ENCODE data around the gene PIP5K1C. TPM values are rescaled to one million over a fixed set of nuclear protein-coding genes. Genes with fewer than 3 reads are reported as not detected.
"Not testable (repeated sequence)": the region's sequence is repeated elsewhere in the genome, so short reads cannot be mapped to it uniquely, and the experiment has no call there.

PIP5K1C gene
- total and polyA plus RNA-seq, 9 donors, result 6.0 to 41.7 (median 30.8) TPM

DNA sequence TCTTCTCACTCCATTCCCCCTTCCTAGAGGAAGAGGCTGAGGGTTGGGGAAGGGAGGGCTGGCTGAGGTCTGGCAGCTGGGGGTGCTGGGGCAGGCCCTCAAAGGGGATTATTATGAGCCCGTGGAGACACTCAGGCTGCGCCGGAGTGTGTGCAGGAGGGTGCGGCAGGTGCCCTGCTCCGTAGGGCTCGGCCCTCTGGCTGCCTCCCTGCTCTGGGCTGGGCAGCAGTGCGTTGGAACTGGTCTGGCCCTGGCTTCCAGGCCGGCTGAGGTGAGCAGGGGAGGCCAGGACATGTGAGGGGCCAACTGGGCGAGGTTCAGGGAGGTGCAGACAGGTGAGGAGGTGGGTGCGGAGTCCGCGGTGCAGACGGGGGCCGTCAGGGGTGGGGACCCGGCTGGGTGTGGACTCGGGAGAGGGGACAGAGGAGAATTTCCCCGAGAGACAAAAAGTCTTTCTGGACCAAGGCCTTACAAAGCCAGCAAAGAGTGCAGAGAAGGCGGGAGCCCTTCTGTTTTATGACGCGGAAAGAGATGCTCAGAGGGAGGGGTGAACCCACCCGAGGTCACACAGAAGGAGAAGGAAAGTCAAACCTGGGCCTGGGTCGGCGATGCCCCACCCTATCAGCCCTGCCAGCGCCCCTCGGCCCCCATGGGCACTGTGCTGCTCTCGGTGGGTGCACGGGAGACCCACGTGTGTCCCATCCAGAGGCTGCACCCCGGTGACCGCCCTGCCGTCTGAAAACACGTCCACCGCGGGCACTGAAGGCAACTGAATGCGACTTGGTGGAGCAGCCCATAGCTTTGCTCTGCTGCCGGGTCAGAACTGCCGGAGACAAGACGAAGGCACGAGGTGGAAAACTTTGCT is 31.0 kb downstream of the PIP5K1C start:
- TF ChIP-seq EP300 (IDR thresholded peaks at IDR 0.05) (no peak), POLR2A (IDR thresholded peaks at IDR 0.05) (no peak)
- TF ChIP-seq, protein P1, sequence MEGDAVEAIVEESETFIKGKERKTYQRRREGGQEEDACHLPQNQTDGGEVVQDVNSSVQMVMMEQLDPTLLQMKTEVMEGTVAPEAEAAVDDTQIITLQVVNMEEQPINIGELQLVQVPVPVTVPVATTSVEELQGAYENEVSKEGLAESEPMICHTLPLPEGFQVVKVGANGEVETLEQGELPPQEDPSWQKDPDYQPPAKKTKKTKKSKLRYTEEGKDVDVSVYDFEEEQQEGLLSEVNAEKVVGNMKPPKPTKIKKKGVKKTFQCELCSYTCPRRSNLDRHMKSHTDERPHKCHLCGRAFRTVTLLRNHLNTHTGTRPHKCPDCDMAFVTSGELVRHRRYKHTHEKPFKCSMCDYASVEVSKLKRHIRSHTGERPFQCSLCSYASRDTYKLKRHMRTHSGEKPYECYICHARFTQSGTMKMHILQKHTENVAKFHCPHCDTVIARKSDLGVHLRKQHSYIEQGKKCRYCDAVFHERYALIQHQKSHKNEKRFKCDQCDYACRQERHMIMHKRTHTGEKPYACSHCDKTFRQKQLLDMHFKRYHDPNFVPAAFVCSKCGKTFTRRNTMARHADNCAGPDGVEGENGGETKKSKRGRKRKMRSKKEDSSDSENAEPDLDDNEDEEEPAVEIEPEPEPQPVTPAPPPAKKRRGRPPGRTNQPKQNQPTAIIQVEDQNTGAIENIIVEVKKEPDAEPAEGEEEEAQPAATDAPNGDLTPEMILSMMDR (IDR thresholded peaks at IDR 0.05), result no peak
- Histone ChIP-seq H3K27ac (peak overlapping the region; percentile 90 to 99), H3K36me3 (no peaks in the 10 kb centered on the region), H3K4me3 (peak overlapping the region; percentile 14), H3K27me3 (no peaks in the 10 kb centered on the region), H3K9me3 (no peaks in the 10 kb centered on the region), H3K4me1 (ENCODE audit: insufficient read depth) (peaks cover 18% of the 10 kb centered on the region)
- intact Hi-C loops (cut with DNase I), result loop anchor here in 2 of 4 donors (5.0 to 10.0 kb wide), 2 partner anchors 33 to 535 kb away; partner anchors contain the start of gene PIP5K1C (in 1 of the 2)
- WGBS, 3 donors, result 70 to 84% (median 79%) methylated on average over 39 of the region's 39 CpGs
- DNase-seq, result peak in 1 of 5 donors; percentile 61

DNA sequence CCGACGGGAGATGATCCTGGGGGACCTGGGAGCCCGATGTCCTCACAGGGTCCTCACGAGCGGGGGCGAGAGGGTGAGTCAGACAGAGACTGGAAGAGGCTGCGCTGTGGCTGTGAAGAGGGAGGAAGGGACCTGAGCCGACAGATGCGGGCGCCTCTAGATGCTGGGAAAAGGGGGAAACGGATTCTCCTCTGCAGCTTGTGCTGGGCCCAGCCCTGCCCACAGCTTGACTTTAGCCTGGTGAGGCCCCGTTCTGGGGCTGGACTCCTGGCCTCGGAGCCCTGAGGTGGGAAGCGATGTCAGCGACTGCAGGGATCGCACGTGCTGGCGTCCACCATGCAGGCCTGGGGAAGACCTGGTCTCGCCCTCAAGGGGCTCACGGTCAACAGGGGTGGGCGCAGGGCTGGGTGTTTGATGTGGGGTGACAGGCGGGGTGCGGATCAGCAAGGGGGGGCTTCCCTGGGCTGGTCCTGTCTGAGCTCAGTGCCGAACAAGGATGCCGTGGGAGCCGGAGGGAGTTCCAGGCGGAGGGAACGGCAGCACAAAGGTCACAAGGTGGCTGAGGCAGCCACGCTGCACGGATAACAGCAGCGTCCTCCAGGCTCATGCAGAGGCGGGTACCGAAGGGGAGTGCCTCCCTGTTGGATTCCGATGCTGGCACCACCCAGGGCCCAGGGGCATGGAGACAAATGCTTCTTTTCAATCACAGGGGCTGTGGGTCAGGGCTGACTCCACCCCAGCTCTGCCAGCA is 31.8 kb downstream of the PIP5K1C start:
- 63 to 72% (median 67%) methylated on average over 34 of the region's 34 CpGs for whole genome bisulfite sequencing, 3 donors
- intact Hi-C loops (cut with DNase I), result loop anchor here in 2 of 4 donors (5.0 to 10.0 kb wide), 2 partner anchors 34 to 536 kb away; partner anchors contain the start of gene PIP5K1C (in 1 of the 2)
- Histone ChIP-seq H3K27ac (peak overlapping the region; percentile 90 to 99), H3K4me3 (no peak overlapping the region), H3K27me3 (no peaks in the 10 kb centered on the region), H3K36me3 (no peaks in the 10 kb centered on the region), H3K4me1 (ENCODE audit: insufficient read depth) (peaks cover 18% of the 10 kb centered on the region), H3K9me3 (no peaks in the 10 kb centered on the region)
- TF ChIP-seq POLR2A (IDR thresholded peaks at IDR 0.05) (no peak), EP300 (IDR thresholded peaks at IDR 0.05) (no peak)
- TF ChIP-seq, protein P1 (IDR thresholded peaks at IDR 0.05), result no peak
- DNase-seq, result no peak

DNA sequence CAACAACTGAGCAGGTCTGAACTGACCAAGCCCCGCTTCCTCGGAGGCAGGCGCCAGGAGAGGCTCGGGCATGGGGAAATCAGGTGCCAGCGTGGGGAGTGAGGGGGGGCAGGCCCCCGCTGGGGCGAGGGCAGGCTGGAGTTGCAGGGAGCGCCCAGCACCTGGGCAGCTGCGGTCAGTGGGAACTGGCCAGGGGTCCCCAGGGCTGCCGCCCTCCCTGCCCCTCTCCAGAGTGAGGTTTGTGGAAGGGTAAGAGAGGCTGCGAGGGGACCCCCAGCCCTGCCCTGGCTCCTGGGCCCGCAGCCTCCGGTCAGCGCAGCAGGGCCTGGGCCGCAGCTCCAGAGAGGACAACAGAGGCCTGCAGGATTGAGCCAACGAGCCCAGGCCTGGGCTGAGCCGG is 32.5 kb downstream of the PIP5K1C start:
- intact Hi-C loops (cut with DNase I), result loop anchor here (2.0 to 10.0 kb wide), 4 partner anchors 31 to 537 kb away; partner anchors contain the start of gene PIP5K1C (in 3 of the 4)
- Histone ChIP-seq H3K4me3 (no peak overlapping the region), H3K27ac (peak overlapping the region in 1 of 2 donors; percentile 99), H3K4me1 (ENCODE audit: insufficient read depth) (peaks cover 18% of the 10 kb centered on the region), H3K9me3 (no peaks in the 10 kb centered on the region), H3K36me3 (no peaks in the 10 kb centered on the region), H3K27me3 (no peaks in the 10 kb centered on the region)
- no peak for DNase-seq
- WGBS, 3 donors, result 87 to 89% (median 87%) methylated on average over 16 to 17 of the region's 17 CpGs
- TF ChIP-seq, protein P1 (IDR thresholded peaks at IDR 0.05), result no peak
- TF ChIP-seq POLR2A (IDR thresholded peaks at IDR 0.05) (no peak), EP300 (IDR thresholded peaks at IDR 0.05) (no peak)

DNA sequence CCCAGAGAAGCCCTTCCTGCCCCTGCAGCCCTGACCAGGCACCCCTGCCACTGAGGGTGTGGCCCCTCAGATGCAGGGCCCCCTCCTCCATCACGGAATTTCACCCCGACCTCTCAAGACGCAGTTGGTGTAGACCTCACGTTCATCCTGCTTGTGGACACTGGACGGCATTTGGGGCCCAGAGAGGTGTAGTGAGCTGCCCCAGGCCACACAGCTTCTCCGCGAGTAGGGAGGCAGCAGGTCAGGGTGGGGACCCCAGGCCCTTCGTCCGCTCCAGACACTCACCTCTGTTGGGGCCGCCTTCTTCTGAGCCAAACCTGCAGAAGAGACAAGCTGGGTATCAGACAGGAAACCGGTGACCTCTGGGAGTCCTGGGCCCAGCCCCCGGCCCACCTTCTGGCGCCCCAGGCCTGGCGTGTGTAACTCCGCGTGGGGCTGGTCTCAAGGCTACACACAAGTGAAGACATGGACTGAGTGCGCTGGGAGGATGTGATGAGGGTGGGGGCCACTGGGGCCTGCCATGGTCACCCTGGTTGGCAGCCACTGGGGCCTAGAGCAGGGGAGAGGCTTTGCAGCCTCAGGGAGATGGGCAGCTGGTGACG is 33.1 kb downstream of the PIP5K1C start:
- 79 to 85% (median 83%) methylated on average over 18 of the region's 18 CpGs for WGBS, 3 donors
- Histone ChIP-seq H3K27me3 (no peaks in the 10 kb centered on the region), H3K4me1 (ENCODE audit: insufficient read depth) (peaks cover 18% of the 10 kb centered on the region), H3K9me3 (no peaks in the 10 kb centered on the region), H3K27ac (no peak overlapping the region), H3K36me3 (no peaks in the 10 kb centered on the region), H3K4me3 (no peak overlapping the region)
- no peak for DNase-seq
- TF ChIP-seq EP300 (IDR thresholded peaks at IDR 0.05) (no peak), POLR2A (IDR thresholded peaks at IDR 0.05) (no peak)
- TF ChIP-seq, protein P1 (IDR thresholded peaks at IDR 0.05), result no peak
- intact Hi-C loops (cut with DNase I), result loop anchor here (2.0 to 10.0 kb wide), 4 partner anchors 32 to 538 kb away; partner anchors contain the start of gene PIP5K1C (in 3 of the 4)

DNA sequence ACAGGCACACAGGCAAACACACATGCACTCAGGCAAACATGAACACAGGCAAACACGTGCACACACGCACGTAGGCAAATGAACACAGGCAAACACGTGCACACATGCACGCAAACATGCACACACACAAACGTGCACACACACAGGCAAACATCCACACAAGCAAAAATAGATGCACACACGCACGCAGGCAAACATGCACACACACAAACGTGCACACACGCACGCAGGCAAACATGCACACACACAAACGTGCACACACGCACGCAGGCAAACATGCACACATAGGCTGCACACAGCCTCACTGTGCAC is 33.8 kb downstream of the PIP5K1C start:
- DNase-seq, H3K9me3 ChIP-seq, H3K27me3 ChIP-seq, H3K36me3 ChIP-seq, H3K4me3 ChIP-seq, H3K27ac ChIP-seq: not testable (repeated sequence)
- WGBS, 3 donors, result 83 to 85% (median 85%) methylated on average over 14 of the region's 14 CpGs
- H3K4me1 ChIP-seq (ENCODE audit: insufficient read depth), result peaks cover 15% of the 10 kb centered on the region
- intact Hi-C loops (cut with DNase I), result loop anchor here (2.0 to 10.0 kb wide), 4 partner anchors 32 to 538 kb away; partner anchors contain the start of gene PIP5K1C (in 3 of the 4)

Measured in ovary (tissue), 9 donors.